Stimulated activated CD8-positive, alpha-beta memory T cell treated with anti-CD3 and anti-CD28 coated beads, Interleukin-15, amount 100 ng/mL, for 1 hour (primary cell): Measurements from ENCODE around the gene FAAP100.
"Not testable (repeated sequence)": the region's sequence is repeated elsewhere in the genome, so short reads cannot be mapped to it uniquely, and the experiment has no call there.

Source experiments
- DNase-seq: peaks from one replicate; pipeline ENCODE4 v3.0.0-alpha.2; 2020; ENCODE audit warnings: low read depth

Gene FAAP100

GRCh38 chr17:81538651-81539570 lies 13.2 kb downstream of the FAAP100 start:
- no peak for DNase-seq

GRCh38 chr17:81537856-81538555 lies 14.1 kb downstream of the FAAP100 start:
- no peak for DNase-seq

GRCh38 chr17:81537343-81537855 lies 14.8 kb downstream of the FAAP100 start:
- DNase-seq, result no peak

GRCh38 chr17:81536299-81537290 lies 15.6 kb downstream of the FAAP100 start:
- DNase-seq, result no peak

- DNase-seq, result no peak
Observed at GRCh38 chr17:81535480-81536298, 16.5 kb downstream of the FAAP100 start.

- no peak for DNase-seq
Observed at GRCh38 chr17:81535007-81535328, 17.2 kb downstream of the FAAP100 start.

- no peak for DNase-seq
Observed at GRCh38 chr17:81534157-81535006, 17.8 kb downstream of the FAAP100 start.

GRCh38 chr17:81533339-81534141 lies 18.6 kb downstream of the FAAP100 start:
- no peak for DNase-seq

- no peak for DNase-seq
Observed at GRCh38 chr17:81532490-81533287, 19.5 kb downstream of the FAAP100 start.

GRCh38 chr17:81531998-81532404 lies 20.2 kb downstream of the FAAP100 start:
- DNase-seq, result not testable (repeated sequence)

GRCh38 chr17:81531013-81531412 lies 21.1 kb downstream of the FAAP100 start:
- not testable (repeated sequence) for DNase-seq

- DNase-seq, result no peak
Observed at GRCh38 chr17:81529437-81529803, 22.7 kb downstream of the FAAP100 start.

GRCh38 chr17:81528651-81529436 lies 23.3 kb downstream of the FAAP100 start:
- DNase-seq, result no peak

GRCh38 chr17:81528384-81528650 lies 23.8 kb downstream of the FAAP100 start:
- no peak for DNase-seq

GRCh38 chr17:81527591-81528383 lies 24.4 kb downstream of the FAAP100 start, which contains the start of gene FSCN2:
FSCN2 (plus strand) TSS chr17:81528377; CDS start chr17:81528532, 155 bp downstream.
- no peak for DNase-seq

- DNase-seq, result no peak
Observed at GRCh38 chr17:81526662-81527571, 25.2 kb downstream of the FAAP100 start.
